Parathyroid adenoma (tissue), 2 donors: ENCODE measurements around the gene SYNJ2.

Source experiments
- H2AFZ ChIP-seq: fragments of 300-600 bp; sonication (generic); one replicate; pipeline ENCODE4 v1.7.0; 2017; ENCODE audit warnings: antibody characterized with exemption, mild to moderate bottlenecking
- H3K27ac ChIP-seq: fragments of 300-600 bp; sonication (generic); one replicate; pipeline ENCODE4 v1.7.0; 2017
- H3K27me3 ChIP-seq: fragments of 300-600 bp; sonication (generic); one replicate; pipeline ENCODE4 v1.7.0; 2017; ENCODE audit warnings: low read length; ENCODE audit not compliant: control insufficient read depth, insufficient read depth
- H3K36me3 ChIP-seq: fragments of 300-600 bp; sonication (generic); one replicate; pipeline ENCODE4 v1.7.0; 2017; ENCODE audit warnings: low read length; ENCODE audit not compliant: control insufficient read depth, insufficient read depth
- H3K4me1 ChIP-seq: fragments of 300-600 bp; sonication (generic); one replicate; pipeline ENCODE4 v1.7.0; 2017; ENCODE audit warnings: control low read depth
- H3K4me2 ChIP-seq: fragments of 300-600 bp; sonication (generic); one replicate; pipeline ENCODE4 v1.7.0; 2017; ENCODE audit warnings: low read length
- H3K4me3 ChIP-seq: fragments of 300-600 bp; sonication (generic); one replicate; pipeline ENCODE4 v1.7.0; 2017; ENCODE audit warnings: low read depth, low read length
- H3K79me2 ChIP-seq: fragments of 300-600 bp; sonication (generic); one replicate; pipeline ENCODE4 v1.7.0; 2017; ENCODE audit warnings: control low read depth
- H3K9ac ChIP-seq: fragments of 300-600 bp; sonication (generic); one replicate; pipeline ENCODE4 v1.7.0; 2017; ENCODE audit warnings: mild to moderate bottlenecking
- H3K9me3 ChIP-seq: fragments of 300-600 bp; sonication (generic); one replicate; pipeline ENCODE4 v1.7.0; 2017; ENCODE audit warnings: low read length; ENCODE audit not compliant: control insufficient read depth
- CTCF ChIP-seq: fragments of 300-600 bp; sonication (generic); IDR thresholded peaks from one replicate; pipeline ENCODE4 v1.7.0; 2017; ENCODE audit warnings: antibody characterized with exemption, mild to moderate bottlenecking
- donor health status: primary hyperparathyroidism.

Gene SYNJ2

DNA sequence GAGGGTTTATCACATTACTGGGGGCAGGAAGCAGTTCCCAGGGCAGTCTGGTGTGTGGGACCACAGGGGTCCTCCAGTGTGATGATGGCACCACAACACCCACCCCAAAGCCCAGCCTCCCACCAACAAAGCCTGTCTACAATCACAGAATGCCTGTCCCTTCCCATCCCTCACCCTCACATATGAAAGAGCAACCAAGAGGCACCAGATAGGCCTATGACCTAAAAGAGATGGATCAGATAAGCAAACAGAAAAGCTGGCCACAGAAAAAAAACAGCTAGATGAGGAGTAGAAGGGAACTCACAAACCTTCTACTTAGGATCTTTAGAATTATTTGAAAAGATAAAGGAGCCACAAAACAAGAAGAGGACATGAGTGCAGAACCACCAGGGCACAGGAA is 132.1 kb downstream of the SYNJ2 start:
- H3K79me2 ChIP-seq: no peaks in the 10 kb centered on the region
- H3K9ac ChIP-seq: no peak overlapping the region
- no peaks in the 10 kb centered on the region for H3K9me3 ChIP-seq
- no peaks in the 10 kb centered on the region for H3K27me3 ChIP-seq
- H3K4me3 ChIP-seq: no peak overlapping the region
- H3K27ac ChIP-seq: no peak overlapping the region
- H3K36me3 ChIP-seq: no peaks in the 10 kb centered on the region
- no peak overlapping the region for H2AFZ ChIP-seq
- no peak overlapping the region for H3K4me2 ChIP-seq
- no peak for TF ChIP-seq CTCF
- H3K4me1 ChIP-seq: no peaks in the 10 kb centered on the region

DNA sequence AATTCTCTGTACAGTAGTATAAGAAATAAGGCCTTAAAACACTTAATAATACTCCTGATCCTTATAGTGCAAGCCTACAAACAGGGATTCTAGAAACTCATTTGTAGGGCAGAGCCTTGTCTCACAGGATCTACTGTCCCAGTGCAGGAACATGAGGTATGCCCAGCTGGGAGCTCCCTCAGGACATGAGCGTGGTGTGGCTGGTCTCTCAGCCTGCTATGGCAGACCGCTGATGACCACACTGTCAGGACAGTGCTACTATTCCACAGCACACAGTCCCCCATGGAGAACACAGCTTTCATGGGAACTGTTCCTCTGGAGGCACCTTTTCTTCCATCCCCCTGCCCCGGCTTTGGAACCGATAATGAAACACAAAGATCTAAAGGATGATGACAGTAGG is 133.4 kb downstream of the SYNJ2 start:
- no peaks in the 10 kb centered on the region for H3K36me3 ChIP-seq
- no peak overlapping the region for H2AFZ ChIP-seq
- no peak overlapping the region for H3K27ac ChIP-seq
- H3K4me3 ChIP-seq: no peak overlapping the region
- no peak overlapping the region for H3K9ac ChIP-seq
- H3K4me1 ChIP-seq: no peaks in the 10 kb centered on the region
- H3K9me3 ChIP-seq: no peaks in the 10 kb centered on the region
- no peak overlapping the region for H3K4me2 ChIP-seq
- TF ChIP-seq CTCF: no peak
- H3K79me2 ChIP-seq: no peaks in the 10 kb centered on the region
- no peaks in the 10 kb centered on the region for H3K27me3 ChIP-seq

DNA sequence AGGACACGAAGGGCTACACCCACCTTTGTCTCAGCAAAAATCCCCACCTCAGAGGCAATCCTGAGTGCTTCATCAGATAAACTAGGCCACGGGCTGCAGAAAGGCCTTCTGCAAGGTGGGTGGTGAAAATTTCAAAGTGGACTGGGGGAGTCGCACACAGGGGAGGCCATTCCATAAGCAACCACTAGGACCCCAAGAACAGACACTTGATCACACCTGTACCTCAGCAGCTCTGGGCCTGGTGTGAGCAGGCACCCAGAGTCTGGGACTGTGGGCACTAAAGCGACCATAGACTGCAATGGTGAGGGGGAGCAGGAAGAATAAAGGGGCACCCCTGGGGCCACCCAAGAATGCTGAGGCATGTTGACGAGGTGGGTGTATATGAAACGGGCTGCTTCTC is 133.8 kb downstream of the SYNJ2 start:
- no peak overlapping the region for H3K4me2 ChIP-seq
- H3K9me3 ChIP-seq: no peaks in the 10 kb centered on the region
- no peaks in the 10 kb centered on the region for H3K4me1 ChIP-seq
- TF ChIP-seq CTCF: no peak
- no peaks in the 10 kb centered on the region for H3K36me3 ChIP-seq
- H3K27ac ChIP-seq: no peak overlapping the region
- H3K27me3 ChIP-seq: no peaks in the 10 kb centered on the region
- H2AFZ ChIP-seq: no peak overlapping the region
- no peaks in the 10 kb centered on the region for H3K79me2 ChIP-seq
- H3K9ac ChIP-seq: no peak overlapping the region
- no peak overlapping the region for H3K4me3 ChIP-seq

GRCh38 chr6:158118886-158119285 is 137.2 kb downstream of the SYNJ2 start:
- H3K27me3 ChIP-seq: no peaks in the 10 kb centered on the region
- no peaks in the 10 kb centered on the region for H3K79me2 ChIP-seq
- H3K9ac ChIP-seq: no peak overlapping the region
- H3K4me1 ChIP-seq: no peaks in the 10 kb centered on the region
- TF ChIP-seq CTCF: no peak
- no peaks in the 10 kb centered on the region for H3K9me3 ChIP-seq
- no peak overlapping the region for H3K4me3 ChIP-seq
- no peaks in the 10 kb centered on the region for H3K36me3 ChIP-seq
- H2AFZ ChIP-seq: no peak overlapping the region
- H3K27ac ChIP-seq: no peak overlapping the region
- H3K4me2 ChIP-seq: no peak overlapping the region

GRCh38 chr6:158121335-158121734 is 139.7 kb downstream of the SYNJ2 start:
- H3K9me3 ChIP-seq: no peaks in the 10 kb centered on the region
- no peak overlapping the region for H3K4me2 ChIP-seq
- no peak for TF ChIP-seq CTCF
- H3K79me2 ChIP-seq: no peaks in the 10 kb centered on the region
- H2AFZ ChIP-seq: no peak overlapping the region
- no peaks in the 10 kb centered on the region for H3K36me3 ChIP-seq
- H3K27me3 ChIP-seq: no peaks in the 10 kb centered on the region
- no peak overlapping the region for H3K27ac ChIP-seq
- no peak overlapping the region for H3K9ac ChIP-seq
- H3K4me1 ChIP-seq: no peaks in the 10 kb centered on the region
- H3K4me3 ChIP-seq: no peak overlapping the region
